ENCODE data around the gene SFR1. TPM values are rescaled to one million over a fixed set of nuclear protein-coding genes. Genes with fewer than 3 reads are reported as not detected.

The SFR1 gene
- 7.0 and 10.0 TPM in 2 replicates for total RNA-seq

- DNase-seq = peak; percentile 99
These were observed at the start of gene SFR1 for GRCh38 chr10:104121485-104122224. SFR1 (plus strand) TSS chr10:104122171; CDS start chr10:104122184, 13 bp downstream.

GRCh38 chr10:104072786-104073185, 49.2 kb upstream of the SFR1 start:
- no peak for DNase-seq

GRCh38 chr10:104074505-104074904, 47.5 kb upstream of the SFR1 start:
- no peak for DNase-seq

GRCh38 chr10:104076743-104077160, 45.2 kb upstream of the SFR1 start:
- DNase-seq = peak; percentile 98

- peak; percentile 65 for DNase-seq
These were observed 44.7 kb upstream of the SFR1 start for GRCh38 chr10:104077247-104077646.

GRCh38 chr10:104077663-104078151, 44.3 kb upstream of the SFR1 start:
- DNase-seq = no peak

GRCh38 chr10:104080762-104081161, 41.2 kb upstream of the SFR1 start:
- peak; percentile 74 for DNase-seq

GRCh38 chr10:104081998-104082397, 40.0 kb upstream of the SFR1 start:
- DNase-seq = no peak

GRCh38 chr10:104084482-104085142, 37.4 kb upstream of the SFR1 start:
- no peak for DNase-seq

GRCh38 chr10:104085801-104086400, 36.1 kb upstream of the SFR1 start, which contains the start of gene COL17A1:
COL17A1 (minus strand) TSS chr10:104085880; CDS start chr10:104080673, 5,207 bp downstream.
- DNase-seq = peak; percentile 8

GRCh38 chr10:104088239-104088638, 33.7 kb upstream of the SFR1 start:
- no peak for DNase-seq

- no peak for DNase-seq
These were observed 32.4 kb upstream of the SFR1 start for GRCh38 chr10:104089621-104090020.

- DNase-seq = no peak
These were observed 31.4 kb upstream of the SFR1 start for GRCh38 chr10:104090611-104091010.

- no peak for DNase-seq
These were observed 29.2 kb upstream of the SFR1 start for GRCh38 chr10:104092749-104093148.

GRCh38 chr10:104096692-104097091, 25.3 kb upstream of the SFR1 start:
- DNase-seq = no peak

- no peak for DNase-seq
These were observed 23.5 kb upstream of the SFR1 start for GRCh38 chr10:104098358-104098925.

GRCh38 chr10:104099269-104099668, 22.7 kb upstream of the SFR1 start:
- peak; percentile 37 for DNase-seq

- no peak for DNase-seq
These were observed 22.0 kb upstream of the SFR1 start for GRCh38 chr10:104099941-104100340.

GRCh38 chr10:104100795-104101194, 21.2 kb upstream of the SFR1 start:
- no peak for DNase-seq

GRCh38 chr10:104101902-104102301, 20.1 kb upstream of the SFR1 start:
- DNase-seq = no peak

- no peak for DNase-seq
These were observed 18.0 kb upstream of the SFR1 start for GRCh38 chr10:104103956-104104355.

- no peak for DNase-seq
These were observed 17.6 kb upstream of the SFR1 start for GRCh38 chr10:104104418-104104817.

GRCh38 chr10:104104926-104105325, 17.0 kb upstream of the SFR1 start:
- DNase-seq = no peak
